ENCODE data around the gene RC3H1. TPM values are rescaled to one million over a fixed set of nuclear protein-coding genes. Genes with fewer than 3 reads are reported as not detected.

The RC3H1 gene
- total RNA-seq, 2 donors from 2014 or later, result 20.3 to 34.1 TPM

- no peaks in the 10 kb centered on the region for H3K36me3 ChIP-seq
- no peak for DNase-seq (ENCODE audit: low spot score)
- intact Hi-C loops (cut with DNase I), result no loop called here
- 71% methylated on average over 2 of the region's 2 CpGs for WGBS
- TF ChIP-seq POLR2AphosphoS5 (IDR thresholded peaks at IDR 0.05) (no peak), POLR2A (IDR thresholded peaks at IDR 0.05) (no peak), CTCF (IDR thresholded peaks at IDR 0.05) (no peak)
- no peaks in the 10 kb centered on the region for H3K9me3 ChIP-seq
- H3K4me1 ChIP-seq (replicated peaks), result no peaks in the 10 kb centered on the region
- H3K27ac ChIP-seq, result no peak overlapping the region
- no peak overlapping the region for H3K4me3 ChIP-seq
- no peaks in the 10 kb centered on the region for H3K27me3 ChIP-seq (replicated peaks; ENCODE audit: insufficient read depth)
These were observed 121.7 kb downstream of the RC3H1 start for GRCh38 chr1:173900427-173900826.

- Histone ChIP-seq H3K4me3 (no peak overlapping the region), H3K4me1 (replicated peaks) (no peaks in the 10 kb centered on the region), H3K9me3 (no peaks in the 10 kb centered on the region), H3K36me3 (no peaks in the 10 kb centered on the region), H3K27ac (no peak overlapping the region), H3K27me3 (replicated peaks; ENCODE audit: insufficient read depth) (no peaks in the 10 kb centered on the region)
- TF ChIP-seq POLR2AphosphoS5 (IDR thresholded peaks at IDR 0.05) (no peak), POLR2A (IDR thresholded peaks at IDR 0.05) (no peak), CTCF (IDR thresholded peaks at IDR 0.05) (no peak)
- intact Hi-C loops (cut with DNase I), result no loop called here
- DNase-seq (ENCODE audit: low spot score), result no peak
- 94% methylated on average over 3 of the region's 3 CpGs for WGBS
These were observed 128.0 kb downstream of the RC3H1 start for GRCh38 chr1:173894189-173894588.

GRCh38 chr1:173893611-173894010 lies 128.5 kb downstream of the RC3H1 start:
- H3K4me1 ChIP-seq (replicated peaks), result no peaks in the 10 kb centered on the region
- H3K9me3 ChIP-seq, result no peaks in the 10 kb centered on the region
- 94% methylated on average over 1 of the region's 1 CpG for WGBS
- no peaks in the 10 kb centered on the region for H3K27me3 ChIP-seq (replicated peaks; ENCODE audit: insufficient read depth)
- intact Hi-C loops (cut with DNase I), result no loop called here
- H3K4me3 ChIP-seq, result no peak overlapping the region
- no peak for DNase-seq (ENCODE audit: low spot score)
- no peaks in the 10 kb centered on the region for H3K36me3 ChIP-seq
- no peak overlapping the region for H3K27ac ChIP-seq
- TF ChIP-seq POLR2AphosphoS5 (IDR thresholded peaks at IDR 0.05), result no peak
- no peak for TF ChIP-seq POLR2A (IDR thresholded peaks at IDR 0.05)
- no peak for TF ChIP-seq CTCF (IDR thresholded peaks at IDR 0.05)

GRCh38 chr1:173889885-173890284 lies 132.3 kb downstream of the RC3H1 start:
- WGBS, result 98% methylated on average over 2 of the region's 2 CpGs
- no peak overlapping the region for H3K4me3 ChIP-seq
- no peak overlapping the region for H3K27ac ChIP-seq
- no peaks in the 10 kb centered on the region for H3K27me3 ChIP-seq (replicated peaks; ENCODE audit: insufficient read depth)
- H3K4me1 ChIP-seq (replicated peaks), result no peaks in the 10 kb centered on the region
- intact Hi-C loops (cut with DNase I), result no loop called here
- no peak for TF ChIP-seq POLR2AphosphoS5 (IDR thresholded peaks at IDR 0.05)
- TF ChIP-seq POLR2A (IDR thresholded peaks at IDR 0.05), result no peak
- TF ChIP-seq CTCF (IDR thresholded peaks at IDR 0.05), result no peak
- DNase-seq (ENCODE audit: low spot score), result no peak
- H3K36me3 ChIP-seq, result no peaks in the 10 kb centered on the region
- no peaks in the 10 kb centered on the region for H3K9me3 ChIP-seq

GRCh38 chr1:173888749-173889148 lies 133.4 kb downstream of the RC3H1 start:
- no peaks in the 10 kb centered on the region for H3K27me3 ChIP-seq (replicated peaks; ENCODE audit: insufficient read depth)
- DNase-seq (ENCODE audit: low spot score), result no peak
- TF ChIP-seq CTCF (IDR thresholded peaks at IDR 0.05) (no peak), POLR2AphosphoS5 (IDR thresholded peaks at IDR 0.05) (no peak), POLR2A (IDR thresholded peaks at IDR 0.05) (no peak)
- no peaks in the 10 kb centered on the region for H3K4me1 ChIP-seq (replicated peaks)
- H3K36me3 ChIP-seq, result no peaks in the 10 kb centered on the region
- intact Hi-C loops (cut with DNase I), result no loop called here
- no peak overlapping the region for H3K27ac ChIP-seq
- no peak overlapping the region for H3K4me3 ChIP-seq
- no peaks in the 10 kb centered on the region for H3K9me3 ChIP-seq
